ENCODE data around the gene LUC7L2. TPM values are rescaled to one million over a fixed set of nuclear protein-coding genes. Genes with fewer than 3 reads are reported as not detected.
"Not testable (repeated sequence)": the region's sequence is repeated elsewhere in the genome, so short reads cannot be mapped to it uniquely, and the experiment has no call there.

LUC7L2 gene
- total and polyA plus RNA-seq, 9 of the 15 experiments (the other 6 are each of a cell fraction or from before 2014, with no cell fraction given) = 56.1 to 207 (median 141) TPM

GRCh38 chr7:139427788-139428187 is 68.1 kb downstream of the LUC7L2 start:
- BruUV-seq (replicated peaks) = no TSS peak

GRCh38 chr7:139429735-139430134 is 70.0 kb downstream of the LUC7L2 start:
- H3K27me3 ChIP-seq (ENCODE audit: control insufficient read depth in 2 of 2, insufficient read depth in 2 of 2, low read length in 2 of 2); H3K79me2 ChIP-seq (ENCODE audit: control insufficient read depth, insufficient read depth, low read length); H3K4me2 ChIP-seq (ENCODE audit: insufficient read depth, low read length); CTCF ChIA-PET (ENCODE audit: low intra/inter-chr PET ratio); H3K9ac ChIP-seq (ENCODE audit: insufficient read depth in 1 of 2, low read depth in 2 of 2, low read length in 2 of 2); FAIRE-seq; H3K9me3 ChIP-seq (replicated peaks; ENCODE audit: control insufficient read depth, insufficient read depth, low read depth, low read length); ATAC-seq; H4K20me1 ChIP-seq (replicated peaks; ENCODE audit: control insufficient read depth, insufficient read depth, low read length); DNase-seq (ENCODE audit: extremely low read depth in 1 of 4, low spot score in 3 of 4); H3K9me1 ChIP-seq (ENCODE audit: control insufficient read depth, insufficient read depth, low read length); H3K27ac ChIP-seq (ENCODE audit: extremely low read depth, low read depth, low read length); H3K4me3 ChIP-seq; H3K4me1 ChIP-seq (replicated peaks in 1 of 2; ENCODE audit: control insufficient read depth in 2 of 2, insufficient read depth in 2 of 2, low read length in 2 of 2); H2AFZ ChIP-seq (ENCODE audit: low read depth, low read length); in situ Hi-C loops (cut with MboI); BruUV-seq (replicated peaks): not testable (repeated sequence)
- H3K36me3 ChIP-seq (ENCODE audit: control insufficient read depth, insufficient read depth, low read length) = peaks cover 28% of the 10 kb centered on the region; the same call in 2 of the 3 replicates
- 84% methylated on average over 14 of the region's 14 CpGs for WGBS (ENCODE audit: insufficient coverage, low coverage, missing lambda C conversion rate)
- intact Hi-C loops (cut with micrococcal nuclease) = loop anchor here (5.0 to 10.0 kb wide), 5 partner anchors 87 to 573 kb away; partner anchors contain the start of gene FMC1
- POLR2A ChIA-PET = interaction anchor here (1.7 kb wide), 1 partner anchor 11 kb away, joined by 3 read pairs; no protein-coding TSS in a partner anchor

More at GRCh38 chr7:139427788-139428187, 68.1 kb downstream of the LUC7L2 start:
- Histone ChIP-seq H3K9ac (ENCODE audit: insufficient read depth in 1 of 2, low read depth in 2 of 2, low read length in 2 of 2) (no peak overlapping the region), H3K4me2 (ENCODE audit: insufficient read depth, low read length) (no peak overlapping the region), H3K4me1 (replicated peaks in 1 of 2; ENCODE audit: control insufficient read depth in 2 of 2, insufficient read depth in 2 of 2, low read length in 2 of 2) (no peaks in the 10 kb centered on the region; a peak in 1 of 5 replicates), H3K36me3 (ENCODE audit: control insufficient read depth, insufficient read depth, low read length) (peaks cover 45% of the 10 kb centered on the region; the same call in 2 of the 3 replicates), H3K9me1 (ENCODE audit: control insufficient read depth, insufficient read depth, low read length) (no peaks in the 10 kb centered on the region), H3K27me3 (ENCODE audit: control insufficient read depth in 2 of 2, insufficient read depth in 2 of 2, low read length in 2 of 2) (no peaks in the 10 kb centered on the region), H3K9me3 (replicated peaks; ENCODE audit: control insufficient read depth, insufficient read depth, low read depth, low read length) (no peaks in the 10 kb centered on the region), H3K27ac (ENCODE audit: extremely low read depth, low read depth, low read length) (no peak overlapping the region), H4K20me1 (replicated peaks; ENCODE audit: control insufficient read depth, insufficient read depth, low read length) (no peaks in the 10 kb centered on the region), H3K4me3 (no peak overlapping the region), H3K79me2 (ENCODE audit: control insufficient read depth, insufficient read depth, low read length) (no peaks in the 10 kb centered on the region), H2AFZ (ENCODE audit: low read depth, low read length) (no peak overlapping the region)
- 90% methylated on average over 7 of the region's 7 CpGs for WGBS (ENCODE audit: insufficient coverage, low coverage, missing lambda C conversion rate)
- TF ChIP-seq SP1 (CRISPR knock-in tag; IDR thresholded peaks at IDR 0.05) (0 out of 2 replicates have a peak, but pooled peaks have one; percentile 20), ZNF280A (IDR thresholded peaks at IDR 0.05; ENCODE audit: low read depth, partially characterized antibody) (no peak), ZNF24 (IDR thresholded peaks at IDR 0.05) (peak; percentile 65; the same call in 1 of the 2 replicates)
- no peak for ATAC-seq
- FAIRE-seq = no peak
- ChIA-PET CTCF (ENCODE audit: low intra/inter-chr PET ratio) (no interaction called here), POLR2A (interaction anchor here (0.7 to 1.7 kb wide), 7 partner anchors 11 to 718 kb away, joined by 3 to 5 read pairs (median 3); partner anchors contain the start of gene LUC7L2)
- DNase-seq (ENCODE audit: extremely low read depth in 1 of 4, low spot score in 3 of 4) = no peak
- intact Hi-C loops (cut with micrococcal nuclease) (loop anchor here (5.0 kb wide), 1 partner anchor 85 kb away; the partner anchor contains the start of gene FMC1), in situ Hi-C loops (cut with MboI) (no loop called here)
